ENCODE data around the gene DCLK2.

GRCh38 chr4:150049682-150050081 lies 28.6 kb upstream of the DCLK2 start:
- TF ChIP-seq CTCF (IDR thresholded peaks at IDR 0.05; ENCODE audit: insufficient read depth, low read length, poor library complexity, severe bottlenecking): no peak
- TF ChIP-seq EZH2phosphoT487 (conservative IDR thresholded peaks at IDR 0.05; ENCODE audit: low read length): no peak

Measured in SU-DHL-6 (cell line).